BJ (cell line): ENCODE results near the gene CDC42EP3. TPM values are rescaled to one million over a fixed set of nuclear protein-coding genes. Genes with fewer than 3 reads are reported as not detected.

Experiments used
- CTCF ChIA-PET: fragments of 350-600 bp; formaldehyde crosslinking; extraction: SDS; loops from one replicate; lab custom pipeline; 2021; ENCODE audit warnings: antibody characterized with exemption, inconsistent platforms; lab: Yijun Ruan, JAX
- POLR2A ChIA-PET: fragments of 300-600 bp; sonication (Branson Sonifier 250); formaldehyde crosslinking; extraction: SDS; loops from one replicate; lab custom pipeline; 2021; ENCODE audit warnings: antibody characterized with exemption; lab: Charles Lee
- DNase-seq: peaks from one replicate; pipeline ENCODE4 v3.0.0-alpha.2; 2011; ENCODE audit warnings: low read depth
- H3K27me3 ChIP-seq: 2 replicates; pipeline ENCODE4 v1.6.0; 2011; ENCODE audit warnings: low read length; ENCODE audit not compliant: control insufficient read depth, insufficient read depth
- H3K36me3 ChIP-seq: 2 replicates; pipeline ENCODE4 v1.5.1; 2011; ENCODE audit warnings: low read length; ENCODE audit not compliant: control insufficient read depth, insufficient read depth
- H3K4me3 ChIP-seq: 2 replicates; pipeline ENCODE4 v1.5.1; 2011; ENCODE audit warnings: low read depth, mild to moderate bottlenecking, control low read depth, low read length
- polyA minus RNA-seq: library from RNA; depleted of rRNA, polyadenylated mRNA; stranded (reverse); fragments of >200 nt; gene quantifications from 2 replicates; pipeline ENCODE4 v1.2.3, GENCODE V29; 2011; rRNA and poly(A)+ RNA removed
- polyA plus RNA-seq: library from polyadenylated mRNA; depleted of rRNA; stranded (reverse); fragments of >200 nt; gene quantifications from 2 replicates; pipeline ENCODE4 v1.2.3, GENCODE V29; 2011; rRNA removed
- TF ChIP-seq, protein P1 (sequence below): IDR thresholded peaks from 2 replicates; pipeline ENCODE4 v1.5.1; 2011; ENCODE audit warnings: low read depth, mild to moderate bottlenecking, control low read depth, inconsistent platforms, low read length, moderate library complexity; ENCODE audit not compliant: insufficient read depth

Gene CDC42EP3
- polyA plus RNA-seq (191 and 197 TPM in 2 replicates), polyA minus RNA-seq (125 and 201 TPM in 2 replicates)

DNA sequence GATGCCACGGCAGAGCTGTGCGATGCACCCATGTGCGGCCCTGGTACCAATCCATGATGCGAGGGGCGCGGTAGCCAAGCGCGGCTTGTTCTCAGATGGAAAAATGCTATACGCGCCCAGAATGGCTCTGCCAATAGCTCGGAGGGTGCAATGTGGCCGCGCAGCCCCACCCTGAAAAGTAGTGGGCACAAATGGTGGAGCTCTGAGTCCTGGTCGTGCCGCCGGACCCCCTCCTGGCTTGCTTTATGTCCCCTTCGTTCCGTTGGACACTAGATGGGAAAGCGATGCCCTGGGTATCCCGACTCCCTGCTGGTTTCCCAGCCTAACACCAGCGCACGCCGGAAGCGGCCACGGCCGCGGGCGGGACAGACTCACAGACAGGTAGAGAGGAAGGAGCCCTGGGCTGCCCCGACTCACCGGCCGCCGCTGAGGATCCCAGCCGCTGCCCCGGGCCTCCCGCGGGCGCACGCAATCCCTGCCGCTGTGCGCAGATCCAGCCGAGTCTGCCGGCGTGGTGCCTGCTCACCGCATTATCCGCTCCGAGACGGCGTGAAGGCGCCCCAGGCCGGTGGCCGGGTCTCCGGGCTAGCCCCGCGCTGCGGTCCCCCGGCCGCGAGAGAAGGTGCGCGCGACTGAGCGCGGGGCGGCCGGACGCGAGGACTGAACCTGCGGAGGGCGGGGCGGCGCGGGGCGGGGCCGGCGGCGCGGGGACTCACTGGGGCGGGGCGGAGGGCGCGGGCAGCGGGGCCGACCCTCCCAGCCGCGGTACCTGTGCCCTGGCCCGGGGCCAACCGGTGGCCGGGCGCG lies at the start of gene CDC42EP3:
Gene CDC42EP3, minus strand, starts transcription at position 634 of the 807 bp plus-strand sequence. CDS start 25,055 bp downstream, outside the sequence.
- H3K4me3 ChIP-seq = peak within 1 kb of the TSS; percentile 91
- no peaks in the 10 kb centered on the region for H3K27me3 ChIP-seq
- CTCF ChIA-PET = interaction anchor here (0.7 to 2.5 kb wide), 6 partner anchors 29 to 256 kb away, joined by 3 to 19 read pairs (median 6); no protein-coding TSS in a partner anchor
- no peak for DNase-seq
- H3K36me3 ChIP-seq = peaks cover 2% of the 10 kb centered on the region; the same call in 1 of the 2 replicates
- TF ChIP-seq, protein P1, sequence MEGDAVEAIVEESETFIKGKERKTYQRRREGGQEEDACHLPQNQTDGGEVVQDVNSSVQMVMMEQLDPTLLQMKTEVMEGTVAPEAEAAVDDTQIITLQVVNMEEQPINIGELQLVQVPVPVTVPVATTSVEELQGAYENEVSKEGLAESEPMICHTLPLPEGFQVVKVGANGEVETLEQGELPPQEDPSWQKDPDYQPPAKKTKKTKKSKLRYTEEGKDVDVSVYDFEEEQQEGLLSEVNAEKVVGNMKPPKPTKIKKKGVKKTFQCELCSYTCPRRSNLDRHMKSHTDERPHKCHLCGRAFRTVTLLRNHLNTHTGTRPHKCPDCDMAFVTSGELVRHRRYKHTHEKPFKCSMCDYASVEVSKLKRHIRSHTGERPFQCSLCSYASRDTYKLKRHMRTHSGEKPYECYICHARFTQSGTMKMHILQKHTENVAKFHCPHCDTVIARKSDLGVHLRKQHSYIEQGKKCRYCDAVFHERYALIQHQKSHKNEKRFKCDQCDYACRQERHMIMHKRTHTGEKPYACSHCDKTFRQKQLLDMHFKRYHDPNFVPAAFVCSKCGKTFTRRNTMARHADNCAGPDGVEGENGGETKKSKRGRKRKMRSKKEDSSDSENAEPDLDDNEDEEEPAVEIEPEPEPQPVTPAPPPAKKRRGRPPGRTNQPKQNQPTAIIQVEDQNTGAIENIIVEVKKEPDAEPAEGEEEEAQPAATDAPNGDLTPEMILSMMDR = no peak
- POLR2A ChIA-PET = interaction anchor here (0.7 kb wide), 1 partner anchor 109 kb away, joined by 9 read pairs; no protein-coding TSS in a partner anchor

DNA sequence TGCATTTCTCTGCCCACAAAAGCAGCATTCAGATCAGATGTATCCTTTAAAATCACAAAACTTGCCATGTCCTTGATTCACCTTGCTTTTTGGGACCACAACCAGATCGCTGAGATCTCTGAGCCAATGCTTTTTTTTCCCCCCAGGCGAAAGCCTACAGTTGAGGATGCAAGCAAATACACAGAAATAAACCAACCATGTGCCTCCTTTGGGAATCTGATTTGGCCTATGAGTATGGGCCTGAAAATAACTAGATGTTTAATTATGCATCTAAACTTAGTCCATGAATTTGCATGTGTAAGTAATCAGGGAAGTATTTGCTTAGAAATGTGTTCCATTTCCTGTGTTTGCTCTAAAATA lies 49.7 kb upstream of the CDC42EP3 start:
- Histone ChIP-seq H3K27me3 (no peaks in the 10 kb centered on the region), H3K4me3 (no peak overlapping the region), H3K36me3 (no peaks in the 10 kb centered on the region)
- ChIA-PET CTCF (interaction anchor here (0.6 kb wide), 1 partner anchor 285 kb away, joined by 3 read pairs; no protein-coding TSS in a partner anchor), POLR2A (no interaction called here)
- TF ChIP-seq, protein P1 = no peak
- DNase-seq = no peak

DNA sequence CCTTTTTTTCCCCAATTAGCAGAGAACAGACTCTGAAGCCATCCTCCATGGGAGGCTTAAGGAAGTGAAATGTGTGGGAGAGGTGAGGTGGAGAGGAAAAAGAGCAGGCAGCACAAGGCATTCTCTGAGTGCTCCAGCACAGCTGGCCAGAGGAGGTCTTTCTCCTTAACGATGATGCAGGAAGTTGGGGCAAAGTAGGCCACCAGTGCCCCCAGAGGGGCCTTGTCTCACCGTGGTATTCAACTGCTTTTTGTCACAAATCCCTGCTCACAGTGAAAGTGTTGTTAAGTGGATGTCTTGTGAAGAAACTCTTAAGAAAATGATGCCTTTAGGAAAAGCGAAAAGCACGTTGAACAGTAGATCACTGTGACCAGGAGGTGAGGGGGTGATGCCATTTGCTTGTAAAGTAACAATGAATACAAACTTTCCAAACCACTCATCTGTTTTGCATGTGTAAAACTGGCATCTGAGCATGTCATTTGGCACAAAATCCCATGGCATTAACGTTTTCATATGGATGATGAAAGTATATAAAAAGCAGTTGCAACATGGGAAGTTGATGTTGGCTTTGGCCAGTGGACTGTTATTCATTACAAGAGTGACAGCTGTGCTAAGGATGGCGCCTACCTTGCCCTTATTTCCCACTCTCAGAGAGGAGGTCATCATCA lies 49.2 kb upstream of the CDC42EP3 start:
- DNase-seq = no peak
- no peaks in the 10 kb centered on the region for H3K36me3 ChIP-seq
- H3K4me3 ChIP-seq = no peak overlapping the region
- ChIA-PET POLR2A (no interaction called here), CTCF (interaction anchor here (0.6 kb wide), 1 partner anchor 285 kb away, joined by 3 read pairs; no protein-coding TSS in a partner anchor)
- H3K27me3 ChIP-seq = no peaks in the 10 kb centered on the region
- TF ChIP-seq, protein P1 = no peak

GRCh38 chr2:37718515-37719161 lies 47.2 kb upstream of the CDC42EP3 start:
- H3K4me3 ChIP-seq = no peak overlapping the region
- no peaks in the 10 kb centered on the region for H3K27me3 ChIP-seq
- ChIA-PET CTCF (no interaction called here), POLR2A (no interaction called here)
- TF ChIP-seq, protein P1 = no peak
- H3K36me3 ChIP-seq = no peaks in the 10 kb centered on the region
- no peak for DNase-seq
